Neuronal stem cell (in vitro differentiated cells): Measurements from ENCODE around the gene GRM1.

Experiments
- DNase-seq: peaks from one replicate; pipeline ENCODE4 v3.0.0-alpha.2; 2013; ENCODE audit warnings: low spot score
- H2AFZ ChIP-seq: one replicate; pipeline ENCODE4 v1.6.1; 2013; ENCODE audit warnings: mild to moderate bottlenecking, low read length, inconsistent platforms
- H2AK5ac ChIP-seq: 2 replicates; pipeline ENCODE4 v1.6.1; 2013; ENCODE audit warnings: low read depth, mild to moderate bottlenecking, inconsistent platforms, low read length, moderate library complexity, mixed read lengths
- H2BK120ac ChIP-seq: 2 replicates; pipeline ENCODE4 v1.6.1; 2013; ENCODE audit warnings: low read depth, mild to moderate bottlenecking, inconsistent platforms, low read length, moderate library complexity, mixed read lengths
- H2BK12ac ChIP-seq: one replicate; pipeline ENCODE4 v1.6.1; 2013; ENCODE audit warnings: low read length, inconsistent platforms
- H2BK15ac ChIP-seq: 2 replicates; pipeline ENCODE4 v1.6.1; 2013; ENCODE audit warnings: mild to moderate bottlenecking, low read length, inconsistent platforms, mixed read lengths
- H2BK5ac ChIP-seq: one replicate; pipeline ENCODE4 v1.6.1; 2013; ENCODE audit warnings: inconsistent platforms, mild to moderate bottlenecking, low read length, moderate library complexity
- H3K14ac ChIP-seq: one replicate; pipeline ENCODE4 v1.6.1; 2013; ENCODE audit warnings: low read length, inconsistent platforms
- H3K18ac ChIP-seq: 2 replicates; pipeline ENCODE4 v1.6.1; 2013; ENCODE audit warnings: low read length, inconsistent platforms
- H3K23ac ChIP-seq: 2 replicates; pipeline ENCODE4 v1.6.1; 2013; ENCODE audit warnings: low read depth, mild to moderate bottlenecking, mixed read lengths, low read length, inconsistent platforms; ENCODE audit not compliant: poor library complexity
- H3K27ac ChIP-seq: replicated peaks from 3 replicates; pipeline ENCODE4 v1.5.1; 2013; ENCODE audit warnings: low read length, inconsistent platforms
- H3K27me3 ChIP-seq, 3 experiments: 2 replicates each; pipeline ENCODE4 v1.6.1; 2013; ENCODE audit warnings: low read length in 3 of 3, mild to moderate bottlenecking in 2 of 3, inconsistent platforms in 1 of 3, low read depth in 1 of 3, mixed read lengths in 1 of 3, moderate library complexity in 1 of 3; ENCODE audit not compliant: control insufficient read depth in 3 of 3, insufficient read depth in 3 of 3
- H3K36me3 ChIP-seq, 2 donors: replicated peaks in 1 of 2; 2 replicates each; pipeline ENCODE4 v1.6.1; 2013; ENCODE audit warnings: low read length in 2 of 2; ENCODE audit not compliant: control insufficient read depth in 2 of 2, insufficient read depth in 2 of 2
- H3K4ac ChIP-seq: 2 replicates; pipeline ENCODE4 v1.6.1; 2013; ENCODE audit warnings: inconsistent platforms, mild to moderate bottlenecking, low read length, moderate library complexity
- H3K4me1 ChIP-seq, 2 donors: 1 replicate in 1 of 2; 2 replicates in 1 of 2; pipeline ENCODE4 v1.6.1; 2013; ENCODE audit warnings: low read length in 2 of 2, low read depth in 1 of 2; ENCODE audit not compliant: control insufficient read depth in 2 of 2, insufficient read depth in 1 of 2
- H3K4me2 ChIP-seq: one replicate; pipeline ENCODE4 v1.6.1; 2013; ENCODE audit warnings: mild to moderate bottlenecking, low read length, inconsistent platforms; ENCODE audit not compliant: insufficient read depth, poor library complexity, severe bottlenecking
- H3K4me3 ChIP-seq, 2 donors: 2 replicates each; pipeline ENCODE4 v1.5.1; 2013; ENCODE audit warnings: low read length in 2 of 2, mild to moderate bottlenecking in 2 of 2, inconsistent platforms in 1 of 2, moderate library complexity in 1 of 2
- H3K79me1 ChIP-seq: one replicate; pipeline ENCODE4 v1.6.1; 2013; ENCODE audit warnings: low read depth, mild to moderate bottlenecking, inconsistent platforms, low read length, moderate library complexity
- H3K9ac ChIP-seq: one replicate; pipeline ENCODE4 v1.6.1; 2013; ENCODE audit warnings: mild to moderate bottlenecking, low read depth, low read length, inconsistent platforms; ENCODE audit not compliant: poor library complexity
- H3K9me3 ChIP-seq, 2 donors: replicated peaks in 1 of 2; 2 replicates each; pipeline versions ENCODE3 to v1.6.1; 2013; ENCODE audit warnings: low read length in 2 of 2, mild to moderate bottlenecking in 2 of 2, inconsistent platforms in 1 of 2, low read depth in 1 of 2, mixed read lengths in 1 of 2, moderate library complexity in 1 of 2; ENCODE audit not compliant: control insufficient read depth in 2 of 2, insufficient read depth in 1 of 2
- H4K8ac ChIP-seq: one replicate; pipeline ENCODE4 v1.6.1; 2013; ENCODE audit warnings: low read depth, mild to moderate bottlenecking, inconsistent platforms, low read length, moderate library complexity
- H4K91ac ChIP-seq: one replicate; pipeline ENCODE4 v1.6.1; 2013; ENCODE audit warnings: low read length, low read depth, mild to moderate bottlenecking, inconsistent platforms; ENCODE audit not compliant: poor library complexity
- WGBS, 2 donors: extraction: QIAGEN DNeasy Blood & Tissue Kit; methylation state at CpG; one replicate each; pipeline ENCODE4 v1.1.7; 2013; ENCODE audit warnings: missing lambda C conversion rate in 2 of 2, mixed read lengths in 1 of 2; ENCODE audit not compliant: insufficient read length in 2 of 2, insufficient replicate concordance in 1 of 2; ENCODE audit errors: extremely low coverage in 2 of 2; 5-methylcytosine and 5-hydroxymethylcytosine counted together

The GRM1 gene

DNA sequence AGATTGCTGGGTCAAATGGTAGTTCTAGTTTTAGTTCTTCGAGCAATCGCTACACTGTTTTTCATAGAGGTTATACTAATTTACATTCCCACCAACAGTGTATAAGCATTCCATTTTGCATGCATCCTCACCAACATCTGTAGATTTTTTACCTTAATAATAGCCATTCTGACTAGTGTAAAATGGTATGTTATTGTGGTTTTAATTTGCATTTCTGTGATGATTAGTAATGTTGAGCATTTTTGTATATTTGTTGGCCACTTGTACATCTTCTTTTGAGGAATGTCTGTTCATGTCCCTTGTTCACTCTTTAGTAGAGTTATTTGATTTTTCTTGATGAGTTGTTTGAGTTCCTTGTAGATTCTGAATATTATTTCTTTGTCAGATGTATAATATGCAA lies 236.2 kb downstream of the GRM1 start:
- Histone ChIP-seq H3K4me2 (no peak overlapping the region), H3K23ac (no peak overlapping the region), H3K18ac (no peak overlapping the region), H4K91ac (no peak overlapping the region), H3K4me1 (peaks cover 1 to 4% of the 10 kb centered on the region in 2 donors), H3K27me3 (no peaks in the 10 kb centered on the region), H2BK15ac (no peak overlapping the region), H3K79me1 (no peaks in the 10 kb centered on the region), H3K4ac (no peak overlapping the region), H2AFZ (no peak overlapping the region), H3K9ac (no peak overlapping the region), H2AK5ac (no peak overlapping the region), H3K9me3 (no peaks in the 10 kb centered on the region), H2BK12ac (no peak overlapping the region), H3K4me3 (no peak overlapping the region), H2BK5ac (no peak overlapping the region), H3K14ac (no peak overlapping the region), H2BK120ac (no peak overlapping the region), H4K8ac (no peak overlapping the region), H3K27ac (no peak overlapping the region), H3K36me3 (no peaks in the 10 kb centered on the region)
- no CpG with 5 or more reads among the region's 2 CpGs for WGBS, 2 donors
- no peak for DNase-seq

GRCh38 chr6:146267447-146267846 lies 238.6 kb downstream of the GRM1 start:
- H3K27ac ChIP-seq: no peak overlapping the region
- H3K4me2 ChIP-seq: no peak overlapping the region
- H3K23ac ChIP-seq: no peak overlapping the region
- no peak overlapping the region for H3K4me3 ChIP-seq
- no peak overlapping the region for H3K14ac ChIP-seq
- no peaks in the 10 kb centered on the region for H3K79me1 ChIP-seq
- H3K27me3 ChIP-seq: no peaks in the 10 kb centered on the region
- no peak overlapping the region for H2AFZ ChIP-seq
- H3K9me3 ChIP-seq: no peaks in the 10 kb centered on the region
- no peak overlapping the region for H3K18ac ChIP-seq
- WGBS, 2 donors: no CpG with 5 or more reads among the region's 18 CpGs
- DNase-seq: no peak
- no peak overlapping the region for H3K9ac ChIP-seq
- H4K8ac ChIP-seq: no peak overlapping the region
- H3K4ac ChIP-seq: no peak overlapping the region
- no peak overlapping the region for H2AK5ac ChIP-seq
- peaks cover 1 to 4% of the 10 kb centered on the region in 2 donors for H3K4me1 ChIP-seq
- no peak overlapping the region for H2BK12ac ChIP-seq
- H2BK15ac ChIP-seq: no peak overlapping the region
- H2BK120ac ChIP-seq: no peak overlapping the region
- H2BK5ac ChIP-seq: no peak overlapping the region
- H3K36me3 ChIP-seq: no peaks in the 10 kb centered on the region
- no peak overlapping the region for H4K91ac ChIP-seq

GRCh38 chr6:146267946-146268345 lies 239.1 kb downstream of the GRM1 start:
- H2AK5ac ChIP-seq: no peak overlapping the region
- WGBS, 2 donors: no CpG with 5 or more reads among the region's 1 CpG
- no peak overlapping the region for H2BK15ac ChIP-seq
- peaks cover 3 to 9% of the 10 kb centered on the region in 2 donors for H3K4me1 ChIP-seq
- no peak overlapping the region for H3K4me2 ChIP-seq
- H3K9me3 ChIP-seq: no peaks in the 10 kb centered on the region
- no peaks in the 10 kb centered on the region for H3K36me3 ChIP-seq
- no peaks in the 10 kb centered on the region for H3K27me3 ChIP-seq
- no peak overlapping the region for H2AFZ ChIP-seq
- no peaks in the 10 kb centered on the region for H3K79me1 ChIP-seq
- H3K14ac ChIP-seq: no peak overlapping the region
- no peak overlapping the region for H3K23ac ChIP-seq
- no peak overlapping the region for H3K4me3 ChIP-seq
- DNase-seq: no peak
- H4K91ac ChIP-seq: no peak overlapping the region
- no peak overlapping the region for H2BK120ac ChIP-seq
- no peak overlapping the region for H3K18ac ChIP-seq
- H2BK5ac ChIP-seq: no peak overlapping the region
- H4K8ac ChIP-seq: no peak overlapping the region
- no peak overlapping the region for H3K4ac ChIP-seq
- H3K9ac ChIP-seq: no peak overlapping the region
- no peak overlapping the region for H3K27ac ChIP-seq
- H2BK12ac ChIP-seq: no peak overlapping the region

DNA sequence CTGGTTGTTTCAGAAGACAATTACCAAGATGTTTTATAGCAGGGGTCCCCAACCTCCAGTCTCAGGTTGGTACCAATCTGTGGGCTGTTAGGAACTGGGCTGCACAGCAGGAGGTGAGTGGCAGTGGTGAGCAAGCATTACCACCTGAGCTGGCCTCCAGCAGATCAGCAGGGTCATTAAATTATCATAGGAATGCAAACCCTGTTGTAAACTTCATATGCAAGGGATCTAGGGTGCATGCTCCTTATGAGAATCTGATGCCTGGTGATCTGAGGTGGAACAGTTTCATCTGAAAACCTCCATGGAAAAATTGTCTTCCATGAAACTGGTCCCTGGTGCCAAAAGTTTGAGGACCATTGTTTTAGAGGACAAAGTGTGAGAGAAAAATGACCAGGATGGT lies 240.6 kb downstream of the GRM1 start:
- no peak overlapping the region for H3K4ac ChIP-seq
- no peaks in the 10 kb centered on the region for H3K79me1 ChIP-seq
- no peak overlapping the region for H2AFZ ChIP-seq
- no peaks in the 10 kb centered on the region for H3K9me3 ChIP-seq
- H2BK15ac ChIP-seq: no peak overlapping the region
- H3K9ac ChIP-seq: no peak overlapping the region
- no peak for DNase-seq
- H3K27me3 ChIP-seq: no peaks in the 10 kb centered on the region
- H3K14ac ChIP-seq: no peak overlapping the region
- no peak overlapping the region for H3K4me3 ChIP-seq
- no peaks in the 10 kb centered on the region for H3K36me3 ChIP-seq
- H3K27ac ChIP-seq: no peak overlapping the region
- no peak overlapping the region for H4K91ac ChIP-seq
- no peak overlapping the region for H2BK120ac ChIP-seq
- H2AK5ac ChIP-seq: no peak overlapping the region
- H2BK5ac ChIP-seq: no peak overlapping the region
- H3K18ac ChIP-seq: no peak overlapping the region
- H4K8ac ChIP-seq: no peak overlapping the region
- no peak overlapping the region for H3K4me2 ChIP-seq
- H3K23ac ChIP-seq: no peak overlapping the region
- H2BK12ac ChIP-seq: no peak overlapping the region
- H3K4me1 ChIP-seq: peaks cover 3 to 16% of the 10 kb centered on the region in 2 donors
